NCI-H1417 (cell line): Measurements from ENCODE around the gene KRT38.
"Not testable (repeated sequence)": the region's sequence is repeated elsewhere in the genome, so short reads cannot be mapped to it uniquely, and the experiment has no call there.

Experiments used
- DNase-seq, 3 experiments: peaks; one replicate each; lab custom pipeline; 2025; lab: John Stamatoyannopoulos, UW

The KRT38 gene

DNA sequence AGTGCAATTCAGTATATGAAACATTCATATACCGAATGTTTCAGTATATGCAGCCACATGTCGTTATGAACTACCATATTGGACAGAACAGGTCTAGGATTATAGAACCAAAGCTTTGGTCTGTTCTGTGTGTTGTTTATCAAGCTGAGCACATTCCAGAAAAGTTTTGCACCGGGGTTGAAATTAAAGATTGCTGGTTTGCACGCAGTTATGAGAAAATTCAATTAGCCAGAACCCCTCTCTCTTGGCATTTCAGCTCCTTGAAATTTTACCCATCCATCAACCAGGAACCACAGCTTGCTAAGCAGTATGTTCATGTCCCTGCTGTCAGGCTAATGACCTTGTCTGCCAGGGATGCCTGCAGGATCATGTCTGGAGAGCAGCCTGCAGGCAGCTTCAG is 16.9 kb upstream of the KRT38 start:
- DNase-seq: no peak

- no peak for DNase-seq
Measured at GRCh38 chr17:41456204-41456603, 15.4 kb upstream of the KRT38 start.

GRCh38 chr17:41455236-41455635 is 14.5 kb upstream of the KRT38 start:
- DNase-seq: no peak

- DNase-seq: no peak
Measured at GRCh38 chr17:41453066-41453465, 12.3 kb upstream of the KRT38 start.

GRCh38 chr17:41452281-41452680 is 11.5 kb upstream of the KRT38 start:
- no peak for DNase-seq

DNA sequence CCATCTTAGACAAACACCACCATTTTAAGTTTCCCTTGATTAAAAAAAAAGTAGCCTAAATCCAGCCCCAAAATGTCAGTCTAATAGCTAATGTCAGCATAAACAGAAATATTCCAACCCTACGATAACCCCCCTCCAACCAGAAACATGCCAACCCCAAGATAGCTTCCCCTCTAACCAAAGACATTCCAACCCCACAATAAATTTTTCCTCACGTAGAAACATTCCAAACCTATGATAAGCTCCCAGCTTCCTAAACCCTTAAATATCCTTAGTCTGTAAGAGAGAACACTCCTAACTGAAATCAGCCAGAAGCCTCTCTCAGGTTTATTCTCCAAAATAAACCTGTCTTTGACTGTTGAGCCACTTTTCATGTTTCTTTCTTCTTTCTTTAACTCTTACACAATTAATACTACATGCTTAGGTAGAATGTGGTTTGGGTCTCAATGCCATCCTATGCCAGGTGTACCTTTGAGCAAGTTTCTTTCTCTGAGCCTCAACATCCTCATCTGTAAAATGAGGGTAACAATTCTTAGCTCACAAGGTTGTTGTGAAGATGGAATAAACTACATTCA is 10.5 kb upstream of the KRT38 start:
- DNase-seq: no peak

DNA sequence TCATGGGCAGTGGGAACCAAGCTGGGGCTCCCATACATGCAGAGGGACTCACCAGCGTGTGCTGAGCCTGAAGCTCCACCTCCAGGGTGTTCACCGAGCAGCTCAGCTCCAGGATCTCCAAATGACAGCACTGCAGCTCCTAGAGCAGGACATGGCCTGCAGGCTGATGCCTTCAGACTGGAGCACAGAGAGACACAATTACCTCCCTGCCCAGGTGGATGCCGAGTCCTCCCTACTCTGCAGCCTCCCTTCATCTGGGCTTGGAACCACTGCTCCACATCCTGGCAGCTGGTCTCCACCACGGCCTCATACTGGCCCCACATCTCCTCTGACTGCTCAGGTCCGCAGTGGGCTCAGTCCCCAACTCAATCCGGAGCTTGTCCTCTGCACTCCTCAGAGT is 8.2 kb upstream of the KRT38 start:
- DNase-seq: no peak

DNA sequence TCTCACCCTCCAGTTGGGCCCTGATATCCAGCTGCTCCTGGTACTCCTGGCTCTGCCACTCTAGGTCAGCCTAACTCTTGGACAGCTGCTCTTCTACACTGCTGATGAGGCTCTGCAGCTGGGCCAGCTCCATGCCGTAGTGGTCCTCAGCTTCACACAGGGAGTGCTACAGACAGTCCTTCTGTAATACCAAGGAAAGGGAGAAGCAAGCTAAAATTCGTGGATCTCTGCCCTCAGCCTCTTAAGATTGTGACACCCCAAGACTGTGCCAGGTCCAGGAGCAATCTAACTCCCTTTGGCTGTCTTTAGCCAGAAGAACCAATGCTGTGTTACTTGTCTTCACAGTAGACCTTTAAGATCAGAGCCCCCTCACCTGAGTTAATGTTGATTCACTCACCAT is 7.7 kb upstream of the KRT38 start:
- DNase-seq: no peak

DNA sequence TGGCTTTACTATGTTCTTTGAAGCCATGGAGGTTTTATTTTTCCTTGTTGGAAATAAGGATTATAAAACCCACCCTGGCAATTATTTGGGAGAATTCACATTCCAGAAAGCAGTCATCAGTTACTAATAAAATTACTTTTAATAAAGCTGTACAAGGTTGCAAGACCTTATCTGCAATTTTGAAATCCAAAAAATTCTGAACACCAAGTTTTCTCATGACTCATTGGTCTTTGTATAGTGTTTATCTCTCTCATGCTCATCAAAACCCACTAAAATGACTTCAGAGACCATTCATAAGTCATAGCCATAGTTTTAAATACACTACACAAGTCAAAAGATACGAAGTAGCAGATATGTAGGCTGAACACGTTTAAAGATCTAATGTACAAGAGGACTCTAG is 6.0 kb upstream of the KRT38 start:
- DNase-seq: no peak

DNA sequence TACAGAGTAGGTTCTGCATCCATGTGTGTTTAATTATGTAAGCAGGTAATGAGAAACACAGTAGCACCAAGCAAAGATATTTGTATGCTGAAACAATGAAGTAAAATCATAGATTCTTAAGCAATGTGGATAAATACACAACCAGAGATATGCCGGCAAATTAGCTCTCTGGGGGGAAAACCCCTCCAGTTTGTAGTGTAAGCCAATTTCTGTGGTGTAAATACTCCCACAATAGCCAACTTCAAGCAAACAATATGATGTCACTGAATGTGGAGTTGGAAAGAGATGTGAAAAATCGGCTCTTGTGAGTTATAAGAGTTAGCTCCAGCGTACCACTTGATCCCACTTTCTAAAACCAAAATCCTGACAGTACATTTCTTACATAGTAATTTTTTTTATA is 3.9 kb upstream of the KRT38 start:
- DNase-seq: no peak

GRCh38 chr17:41444186-41444585 is 3.4 kb upstream of the KRT38 start:
- no peak for DNase-seq

GRCh38 chr17:41442739-41443138 is 2.0 kb upstream of the KRT38 start:
- no peak for DNase-seq

DNA sequence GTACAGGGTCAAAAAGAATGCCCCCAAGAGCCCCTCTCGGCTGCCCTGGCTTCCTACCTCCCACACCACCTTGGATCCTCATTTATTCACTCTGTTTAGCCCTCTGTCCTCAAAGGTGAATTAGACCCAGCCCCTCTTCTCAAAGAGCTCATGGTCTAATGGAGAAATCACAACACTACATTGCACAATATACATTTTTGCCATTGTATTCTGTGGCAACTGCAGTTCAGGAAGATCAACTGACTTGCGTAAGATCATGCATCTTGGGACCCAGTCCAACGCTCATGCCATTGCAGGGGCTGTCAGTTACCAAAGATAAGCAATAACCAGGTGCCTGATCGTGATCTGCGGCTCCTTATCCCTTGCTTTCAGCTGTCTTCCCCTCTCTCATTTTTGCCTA is 1.4 kb downstream of the KRT38 start:
- DNase-seq: no peak

GRCh38 chr17:41437769-41438168 is 3.0 kb downstream of the KRT38 start:
- no peak for DNase-seq

DNA sequence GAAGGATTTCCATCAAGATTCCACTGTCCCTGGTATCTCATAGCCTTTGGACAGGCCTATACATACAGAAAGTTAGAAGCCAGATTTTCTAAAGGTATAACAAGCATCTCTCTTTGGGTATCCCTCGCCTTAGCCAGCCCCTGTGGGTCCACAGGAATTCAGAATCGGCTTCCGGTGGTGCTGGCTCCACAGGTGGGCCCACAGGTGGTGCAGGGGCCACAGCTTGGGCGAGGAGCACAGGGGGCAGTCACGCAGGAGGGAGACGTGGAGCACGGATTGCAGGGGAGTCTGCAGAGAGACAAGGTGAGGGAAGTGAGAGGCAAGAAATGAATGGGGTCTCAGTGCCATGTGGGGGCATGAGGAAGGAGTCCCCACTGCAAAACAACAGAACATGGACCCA is 3.5 kb downstream of the KRT38 start:
- DNase-seq: no peak

GRCh38 chr17:41434415-41434814 is 6.4 kb downstream of the KRT38 start:
- DNase-seq: no peak

DNA sequence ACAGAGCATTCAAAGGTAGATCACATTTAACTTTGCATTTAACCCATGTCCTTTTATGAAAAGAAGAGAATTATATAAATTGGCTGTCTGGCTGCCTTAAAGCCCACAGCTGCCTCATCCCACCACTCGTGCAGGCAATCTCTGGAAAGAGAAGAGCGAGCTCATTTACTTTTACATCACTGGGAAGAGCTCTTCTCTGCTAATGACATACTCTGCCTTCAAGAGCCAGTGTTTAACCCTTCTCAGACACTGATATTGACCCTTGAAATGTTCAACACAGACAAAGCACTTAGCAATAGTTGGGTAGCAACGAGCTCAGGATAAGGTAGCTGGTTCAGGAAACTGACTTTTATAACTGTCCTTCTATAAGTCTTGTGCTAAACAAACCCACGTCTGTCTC is 6.8 kb downstream of the KRT38 start:
- DNase-seq: peak; percentile 2 to 90 (median 70)

GRCh38 chr17:41433586-41433985 is 7.2 kb downstream of the KRT38 start:
- peak in 2 of 3 experiments; percentile 24 to 80 for DNase-seq

DNA sequence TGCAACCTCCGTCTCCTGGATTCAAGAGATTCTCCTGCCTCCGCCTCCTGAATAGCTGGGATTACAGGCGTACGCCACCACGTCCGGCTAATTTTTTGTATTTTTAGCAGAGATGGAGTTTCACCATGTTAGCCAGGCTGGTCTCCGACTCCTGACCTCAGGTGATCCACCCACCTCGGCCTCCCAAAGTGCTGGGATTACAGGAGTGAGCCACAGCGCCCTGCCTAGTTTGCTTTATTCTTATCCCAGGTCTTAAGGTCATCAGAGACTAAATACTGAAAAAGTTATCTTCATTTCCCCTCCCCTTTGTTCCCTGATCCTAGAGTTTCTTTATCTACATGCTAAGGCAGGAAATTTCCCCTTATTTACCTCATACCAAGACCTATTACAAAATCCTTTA is 10.4 kb downstream of the KRT38 start:
- DNase-seq: not testable (repeated sequence)

- DNase-seq: no peak
Measured at GRCh38 chr17:41429667-41430066, 11.1 kb downstream of the KRT38 start.

- DNase-seq: no peak
Measured at GRCh38 chr17:41428591-41429291, 12.0 kb downstream of the KRT38 start.

DNA sequence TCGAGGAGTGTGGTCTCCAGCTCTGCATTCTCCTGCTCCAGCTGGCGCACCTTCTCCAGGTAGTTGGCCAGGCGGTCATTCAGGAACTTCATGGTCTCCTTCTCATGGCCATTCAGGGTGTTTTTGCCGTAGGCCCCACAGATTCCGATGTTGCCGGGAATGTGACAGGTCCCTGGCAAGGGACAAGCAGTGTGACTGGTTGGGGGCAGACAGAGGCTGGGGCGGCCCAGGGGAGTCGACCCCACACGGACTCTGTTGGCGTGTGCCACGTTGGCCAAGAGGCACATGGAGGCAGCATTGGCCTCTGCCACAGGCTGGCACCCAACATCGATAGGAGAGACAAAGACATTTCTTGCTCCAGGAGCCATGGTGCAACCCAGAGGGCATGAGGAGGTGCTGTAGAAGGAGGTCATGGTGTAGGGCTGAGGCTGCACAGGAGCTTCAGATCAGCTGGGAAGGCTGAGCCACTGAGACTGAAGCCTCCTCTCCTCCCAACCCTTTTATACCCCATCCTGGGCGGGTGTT is 16.6 kb downstream of the KRT38 start, which contains the start of gene KRT37:
KRT37 (minus strand) TSS at position 475 of the 525 bp plus-strand sequence; CDS start at position 413, 62 bp downstream.
- DNase-seq: no peak

DNA sequence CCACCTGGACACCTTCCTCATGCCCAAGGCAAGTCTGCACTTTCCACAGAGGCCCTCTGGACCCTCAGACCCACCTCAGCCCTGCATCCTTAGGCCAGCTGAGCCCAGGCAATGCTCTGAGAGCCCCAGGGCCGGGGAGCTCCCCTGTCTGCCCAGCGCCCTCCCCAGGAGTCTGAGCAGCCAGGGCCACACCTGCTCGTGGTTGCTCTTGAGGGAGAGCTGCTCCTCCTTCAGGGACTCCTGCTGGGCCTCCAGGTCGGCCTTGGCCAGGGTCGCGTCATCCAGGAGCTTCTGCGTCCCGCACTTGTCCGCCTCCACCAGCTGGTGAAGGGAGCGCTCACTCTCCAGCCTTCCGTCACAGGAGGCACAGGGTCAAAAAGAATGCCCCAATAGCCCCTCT is 18.2 kb downstream of the KRT38 start:
- not testable (repeated sequence) for DNase-seq

GRCh38 chr17:41421617-41422016 is 19.2 kb downstream of the KRT38 start:
- no peak for DNase-seq
